Measurements from ENCODE around the gene DUOXA1.
A peak's percentile ranks its signal among the peaks of the same experiment; 100 is the strongest.
"Not testable (repeated sequence)": the region's sequence is repeated elsewhere in the genome, so short reads cannot be mapped to it uniquely, and the experiment has no call there.

Gene DUOXA1

GRCh38 chr15:45141386-45141785 is 11.7 kb upstream of the DUOXA1 start:
- Histone ChIP-seq H3K9me3 (ENCODE audit: control insufficient read depth, low read length) (no peaks in the 10 kb centered on the region), H3K27me3 (ENCODE audit: control insufficient read depth, insufficient read depth, low read length, poor library complexity, severe bottlenecking) (peaks cover 6% of the 10 kb centered on the region), H3K4me3 (ENCODE audit: insufficient read depth, low read depth, low read length) (no peak overlapping the region), H3K4me1 (ENCODE audit: control insufficient read depth, insufficient read depth, low read length) (no peaks in the 10 kb centered on the region), H3K27ac (ENCODE audit: insufficient read depth, low read depth, low read length, poor library complexity, severe bottlenecking) (no peak overlapping the region), H3K36me3 (ENCODE audit: control insufficient read depth, insufficient read depth, low read length) (no peaks in the 10 kb centered on the region)
- WGBS, 2 experiments, result 80 to 81% methylated on average over 5 of the region's 5 CpGs

GRCh38 chr15:45140557-45141250 is 11.0 kb upstream of the DUOXA1 start:
- no peaks in the 10 kb centered on the region for H3K4me1 ChIP-seq (ENCODE audit: control insufficient read depth, insufficient read depth, low read length)
- WGBS, 2 experiments, result 94% methylated on average over 10 of the region's 10 CpGs
- no peaks in the 10 kb centered on the region for H3K9me3 ChIP-seq (ENCODE audit: control insufficient read depth, low read length)
- peaks cover 13% of the 10 kb centered on the region for H3K27me3 ChIP-seq (ENCODE audit: control insufficient read depth, insufficient read depth, low read length, poor library complexity, severe bottlenecking)
- no peak overlapping the region for H3K27ac ChIP-seq (ENCODE audit: insufficient read depth, low read depth, low read length, poor library complexity, severe bottlenecking)
- no peak overlapping the region for H3K4me3 ChIP-seq (ENCODE audit: insufficient read depth, low read depth, low read length)
- H3K36me3 ChIP-seq (ENCODE audit: control insufficient read depth, insufficient read depth, low read length), result no peaks in the 10 kb centered on the region

GRCh38 chr15:45139770-45140169 is 10.1 kb upstream of the DUOXA1 start:
- 92 to 95% methylated on average over 6 of the region's 6 CpGs for WGBS, 2 experiments
- Histone ChIP-seq H3K4me1 (ENCODE audit: control insufficient read depth, insufficient read depth, low read length) (no peaks in the 10 kb centered on the region), H3K36me3 (ENCODE audit: control insufficient read depth, insufficient read depth, low read length) (no peaks in the 10 kb centered on the region), H3K9me3 (ENCODE audit: control insufficient read depth, low read length) (no peaks in the 10 kb centered on the region), H3K27ac (ENCODE audit: insufficient read depth, low read depth, low read length, poor library complexity, severe bottlenecking) (no peak overlapping the region), H3K4me3 (ENCODE audit: insufficient read depth, low read depth, low read length) (no peak overlapping the region), H3K27me3 (ENCODE audit: control insufficient read depth, insufficient read depth, low read length, poor library complexity, severe bottlenecking) (peaks cover 22% of the 10 kb centered on the region)

- Histone ChIP-seq H3K4me1 (ENCODE audit: control insufficient read depth, insufficient read depth, low read length) (no peaks in the 10 kb centered on the region), H3K9me3 (ENCODE audit: control insufficient read depth, low read length) (no peaks in the 10 kb centered on the region), H3K27ac (ENCODE audit: insufficient read depth, low read depth, low read length, poor library complexity, severe bottlenecking) (no peak overlapping the region), H3K4me3 (ENCODE audit: insufficient read depth, low read depth, low read length) (no peak overlapping the region), H3K36me3 (ENCODE audit: control insufficient read depth, insufficient read depth, low read length) (no peaks in the 10 kb centered on the region), H3K27me3 (ENCODE audit: control insufficient read depth, insufficient read depth, low read length, poor library complexity, severe bottlenecking) (peaks cover 29% of the 10 kb centered on the region)
- WGBS, 2 experiments, result 81 to 87% methylated on average over 11 of the region's 12 CpGs
Measured at GRCh38 chr15:45138814-45139765, 9.4 kb upstream of the DUOXA1 start.

- Histone ChIP-seq H3K27ac (ENCODE audit: insufficient read depth, low read depth, low read length, poor library complexity, severe bottlenecking) (no peak overlapping the region), H3K4me1 (ENCODE audit: control insufficient read depth, insufficient read depth, low read length) (no peaks in the 10 kb centered on the region), H3K9me3 (ENCODE audit: control insufficient read depth, low read length) (no peaks in the 10 kb centered on the region), H3K36me3 (ENCODE audit: control insufficient read depth, insufficient read depth, low read length) (no peaks in the 10 kb centered on the region), H3K27me3 (ENCODE audit: control insufficient read depth, insufficient read depth, low read length, poor library complexity, severe bottlenecking) (peaks cover 43% of the 10 kb centered on the region), H3K4me3 (ENCODE audit: insufficient read depth, low read depth, low read length) (no peak overlapping the region)
- 93 to 94% methylated on average over 8 of the region's 8 CpGs for WGBS, 2 experiments
Measured at GRCh38 chr15:45137703-45138102, 8.0 kb upstream of the DUOXA1 start.

GRCh38 chr15:45136378-45136764 is 6.7 kb upstream of the DUOXA1 start:
- Histone ChIP-seq H3K9me3 (ENCODE audit: control insufficient read depth, low read length) (no peaks in the 10 kb centered on the region), H3K4me1 (ENCODE audit: control insufficient read depth, insufficient read depth, low read length) (no peaks in the 10 kb centered on the region), H3K27ac (ENCODE audit: insufficient read depth, low read depth, low read length, poor library complexity, severe bottlenecking) (no peak overlapping the region), H3K27me3 (ENCODE audit: control insufficient read depth, insufficient read depth, low read length, poor library complexity, severe bottlenecking) (peaks cover 56% of the 10 kb centered on the region), H3K4me3 (ENCODE audit: insufficient read depth, low read depth, low read length) (no peak overlapping the region), H3K36me3 (ENCODE audit: control insufficient read depth, insufficient read depth, low read length) (no peaks in the 10 kb centered on the region)
- WGBS, 2 experiments, result 33 to 47% methylated on average over 9 to 10 of the region's 10 CpGs

GRCh38 chr15:45135705-45136377 is 6.2 kb upstream of the DUOXA1 start:
- peaks cover 62% of the 10 kb centered on the region for H3K27me3 ChIP-seq (ENCODE audit: control insufficient read depth, insufficient read depth, low read length, poor library complexity, severe bottlenecking)
- H3K36me3 ChIP-seq (ENCODE audit: control insufficient read depth, insufficient read depth, low read length); H3K4me3 ChIP-seq (ENCODE audit: insufficient read depth, low read depth, low read length); H3K9me3 ChIP-seq (ENCODE audit: control insufficient read depth, low read length); H3K4me1 ChIP-seq (ENCODE audit: control insufficient read depth, insufficient read depth, low read length); H3K27ac ChIP-seq (ENCODE audit: insufficient read depth, low read depth, low read length, poor library complexity, severe bottlenecking): not testable (repeated sequence)
- 45 to 70% methylated on average over 7 to 11 of the region's 37 CpGs for WGBS, 2 experiments

- Histone ChIP-seq H3K27me3 (ENCODE audit: control insufficient read depth, insufficient read depth, low read length, poor library complexity, severe bottlenecking) (peaks cover 71% of the 10 kb centered on the region), H3K4me1 (ENCODE audit: control insufficient read depth, insufficient read depth, low read length) (no peaks in the 10 kb centered on the region), H3K27ac (ENCODE audit: insufficient read depth, low read depth, low read length, poor library complexity, severe bottlenecking) (no peak overlapping the region), H3K9me3 (ENCODE audit: control insufficient read depth, low read length) (no peaks in the 10 kb centered on the region), H3K4me3 (ENCODE audit: insufficient read depth, low read depth, low read length) (peak overlapping the region; percentile 17), H3K36me3 (ENCODE audit: control insufficient read depth, insufficient read depth, low read length) (no peaks in the 10 kb centered on the region)
- whole genome bisulfite sequencing, 2 experiments, result 17 to 19% methylated on average over 56 of the region's 57 CpGs
Measured at GRCh38 chr15:45134682-45135604, 5.3 kb upstream of the DUOXA1 start.

- no peak overlapping the region for H3K27ac ChIP-seq (ENCODE audit: insufficient read depth, low read depth, low read length, poor library complexity, severe bottlenecking)
- no peak overlapping the region for H3K4me3 ChIP-seq (ENCODE audit: insufficient read depth, low read depth, low read length)
- H3K4me1 ChIP-seq (ENCODE audit: control insufficient read depth, insufficient read depth, low read length), result no peaks in the 10 kb centered on the region
- H3K36me3 ChIP-seq (ENCODE audit: control insufficient read depth, insufficient read depth, low read length), result no peaks in the 10 kb centered on the region
- H3K9me3 ChIP-seq (ENCODE audit: control insufficient read depth, low read length), result no peaks in the 10 kb centered on the region
- peaks cover 80% of the 10 kb centered on the region for H3K27me3 ChIP-seq (ENCODE audit: control insufficient read depth, insufficient read depth, low read length, poor library complexity, severe bottlenecking)
- WGBS, 2 experiments, result 93 to 96% methylated on average over 7 of the region's 7 CpGs
Measured at GRCh38 chr15:45134046-45134445, 4.4 kb upstream of the DUOXA1 start.
